Uterus (tissue), 4 donors: ENCODE results near the gene SLAIN2. TPM values are rescaled to one million over a fixed set of nuclear protein-coding genes. Genes with fewer than 3 reads are reported as not detected.

Source experiments
- DNase-seq, 2 donors: peaks; one replicate each; pipeline ENCODE4 v3.0.0-alpha.2; 2019 to 2020
- H3K27ac ChIP-seq, 2 donors: fragments of 200-600 bp; sonication (generic); 1 replicate in 1 of 2; 2 replicates in 1 of 2; pipeline ENCODE4 v1.5.1; 2016 to 2018
- H3K27me3 ChIP-seq, 2 donors: fragments of 200-600 bp; sonication (generic); one replicate each; pipeline ENCODE4 v1.5.1; 2018 to 2019; ENCODE audit warnings: control low read depth in 1 of 2
- H3K36me3 ChIP-seq, 2 donors: fragments of 200-600 bp; sonication (generic); one replicate each; pipeline ENCODE4 v1.5.1; 2019; ENCODE audit warnings: control low read depth in 1 of 2
- H3K4me1 ChIP-seq, 2 donors: fragments of 200-600 bp; sonication (generic); one replicate each; pipeline ENCODE4 v1.5.1; 2018 to 2019; ENCODE audit warnings: control low read depth in 1 of 2
- H3K4me3 ChIP-seq, 2 donors: fragments of 200-600 bp; sonication (generic); 1 replicate in 1 of 2; 2 replicates in 1 of 2; pipeline ENCODE4 v1.5.1; 2018 to 2019; ENCODE audit warnings: mild to moderate bottlenecking in 1 of 2
- H3K9me3 ChIP-seq, 2 donors: fragments of 200-600 bp; sonication (generic); one replicate each; pipeline ENCODE4 v1.5.1; 2019; ENCODE audit warnings: control low read depth in 1 of 2
- CTCF ChIP-seq, 4 experiments: fragments of 200-600 bp in 2 of 4; fragments of 450-650 bp in 2 of 4; sonication (generic) in 2 of 4; IDR thresholded peaks; one replicate each; pipeline ENCODE4 v1.5.1; 2016 to 2019; ENCODE audit warnings: antibody characterized with exemption in 4 of 4, mild to moderate bottlenecking in 2 of 4, moderate library complexity in 1 of 4
- POLR2A ChIP-seq, 2 donors: fragments of 450-650 bp; IDR thresholded peaks; one replicate each; pipeline ENCODE4 v1.6.1; 2016; ENCODE audit warnings: antibody characterized with exemption in 2 of 2, mild to moderate bottlenecking in 1 of 2, moderate library complexity in 1 of 2
- intact Hi-C: fragments of 100-400 bp; cut with DNase I; formaldehyde crosslinking; loops from one replicate; pipeline ENCODE4 v1.15.1; 2023; ENCODE audit warnings: low total_unique reads
- total RNA-seq, 4 donors: library from RNA; depleted of rRNA in 3 of 4; stranded (reverse); fragments of >200 nt in 3 of 4; gene quantifications; one replicate each; pipeline versions ENCODE4 v1.1.0 to v1.2.4, GENCODE V29; 2014 to 2023
- donor health status: DM: yes; HTN: yes; CAD: no.

SLAIN2 gene
- total RNA-seq, 4 donors from 2014 or later, result 20.0 to 120 (median 62.0) TPM

DNA sequence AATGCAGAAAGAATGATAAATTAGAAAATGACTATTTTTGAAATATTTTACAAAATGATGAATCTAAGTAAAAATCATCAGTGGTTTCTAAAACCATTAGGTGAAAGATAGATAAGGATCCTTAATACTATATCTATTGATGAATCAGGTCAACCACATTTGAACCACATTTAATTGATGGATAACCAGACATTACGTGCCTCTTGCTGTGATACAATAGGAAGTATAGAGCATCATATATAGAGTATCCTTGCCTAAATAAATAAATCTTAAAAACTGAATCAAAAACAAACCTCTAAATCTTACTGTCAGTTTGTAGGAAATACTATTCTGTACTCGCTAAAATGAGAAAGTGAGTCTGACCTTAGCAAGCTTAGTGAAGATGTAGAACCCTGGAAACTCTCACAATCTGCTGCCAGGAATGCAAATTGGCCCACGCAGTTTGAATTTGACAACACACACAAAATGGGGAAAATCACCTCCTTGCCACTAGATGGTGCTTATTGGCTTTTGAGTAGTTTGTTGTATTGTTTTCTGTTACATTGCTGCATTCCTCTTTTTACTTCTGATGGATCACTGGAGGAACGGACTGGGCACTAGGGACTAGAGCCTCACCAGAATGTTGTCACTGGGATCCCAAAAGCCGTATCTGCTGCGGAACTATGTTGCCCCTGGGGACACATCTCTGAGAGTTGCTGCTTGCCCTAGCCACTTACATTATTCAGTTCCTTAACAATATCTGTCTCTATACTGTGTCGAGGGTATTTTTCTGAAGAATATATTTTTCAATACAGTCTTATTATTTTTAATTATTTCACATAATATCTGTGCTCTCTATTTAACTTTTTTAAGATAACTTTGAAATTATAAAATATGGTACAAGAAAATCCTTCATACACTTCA is 25.4 kb upstream of the SLAIN2 start:
- no peak for DNase-seq
- Histone ChIP-seq H3K9me3 (no peaks in the 10 kb centered on the region), H3K27ac (no peak overlapping the region), H3K27me3 (no peaks in the 10 kb centered on the region), H3K4me3 (no peak overlapping the region), H3K36me3 (no peaks in the 10 kb centered on the region), H3K4me1 (no peaks in the 10 kb centered on the region)
- TF ChIP-seq CTCF (IDR thresholded peaks at IDR 0.05) (peak; percentile 40 to 46 (median 42)), POLR2A (IDR thresholded peaks at IDR 0.05) (no peak)
- intact Hi-C loops, result no loop called here

- intact Hi-C loops, result no loop called here
- Histone ChIP-seq H3K27me3 (no peaks in the 10 kb centered on the region), H3K4me1 (no peaks in the 10 kb centered on the region), H3K9me3 (no peaks in the 10 kb centered on the region), H3K27ac (no peak overlapping the region), H3K36me3 (no peaks in the 10 kb centered on the region), H3K4me3 (no peak overlapping the region)
- TF ChIP-seq POLR2A (IDR thresholded peaks at IDR 0.05) (no peak), CTCF (IDR thresholded peaks at IDR 0.05) (no peak)
- DNase-seq, result no peak
Observed at GRCh38 chr4:48321312-48321711, 20.0 kb upstream of the SLAIN2 start.

- no peaks in the 10 kb centered on the region for H3K27me3 ChIP-seq
- TF ChIP-seq POLR2A (IDR thresholded peaks at IDR 0.05) (no peak), CTCF (IDR thresholded peaks at IDR 0.05) (no peak)
- DNase-seq, result no peak
- H3K9me3 ChIP-seq, result no peaks in the 10 kb centered on the region
- no peaks in the 10 kb centered on the region for H3K4me1 ChIP-seq
- H3K27ac ChIP-seq, result no peak overlapping the region
- H3K4me3 ChIP-seq, result no peak overlapping the region
- intact Hi-C loops, result no loop called here
- no peaks in the 10 kb centered on the region for H3K36me3 ChIP-seq
Observed at GRCh38 chr4:48322063-48322462, 19.3 kb upstream of the SLAIN2 start.

DNA sequence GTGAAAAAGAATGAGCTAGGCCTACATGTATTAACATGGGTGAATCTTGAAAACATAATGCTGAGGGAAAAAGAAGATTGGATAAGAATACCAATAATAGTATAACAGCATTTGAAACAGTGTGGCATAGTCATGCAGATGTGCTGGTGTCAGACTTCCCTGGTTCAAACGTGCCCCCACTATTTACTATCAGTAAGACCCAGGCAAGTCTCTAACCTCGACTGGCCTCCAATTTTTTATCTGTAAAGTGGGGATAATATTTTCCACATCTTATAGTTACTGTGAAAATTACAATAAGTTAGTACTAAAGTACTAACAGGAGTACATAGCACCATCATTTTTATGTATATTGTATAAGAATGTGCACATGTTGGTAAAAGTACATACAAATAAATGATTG is 17.0 kb upstream of the SLAIN2 start:
- H3K27me3 ChIP-seq, result no peaks in the 10 kb centered on the region
- H3K4me1 ChIP-seq, result no peaks in the 10 kb centered on the region
- no peak for DNase-seq
- no peaks in the 10 kb centered on the region for H3K36me3 ChIP-seq
- no peak overlapping the region for H3K27ac ChIP-seq
- no peak overlapping the region for H3K4me3 ChIP-seq
- no peaks in the 10 kb centered on the region for H3K9me3 ChIP-seq
- intact Hi-C loops, result no loop called here
- TF ChIP-seq CTCF (IDR thresholded peaks at IDR 0.05) (no peak), POLR2A (IDR thresholded peaks at IDR 0.05) (no peak)

- H3K4me1 ChIP-seq, result no peaks in the 10 kb centered on the region
- no peaks in the 10 kb centered on the region for H3K36me3 ChIP-seq
- no peak overlapping the region for H3K27ac ChIP-seq
- intact Hi-C loops, result no loop called here
- H3K27me3 ChIP-seq, result no peaks in the 10 kb centered on the region
- DNase-seq, result no peak
- no peaks in the 10 kb centered on the region for H3K9me3 ChIP-seq
- no peak for TF ChIP-seq CTCF (IDR thresholded peaks at IDR 0.05)
- no peak for TF ChIP-seq POLR2A (IDR thresholded peaks at IDR 0.05)
- no peak overlapping the region for H3K4me3 ChIP-seq
Observed at GRCh38 chr4:48329193-48329592, 12.1 kb upstream of the SLAIN2 start.
